HL-60 (cell line): Measurements from ENCODE around the gene SKI.

ENCODE experiments used
- DNase-seq, 2 experiments: peaks; one replicate each; pipeline ENCODE4 v3.0.0-alpha.2; 2010 to 2020; ENCODE audit warnings: low read depth in 1 of 2, low spot score in 1 of 2
- H3K27ac ChIP-seq: fragments of 250-450 bp; sonication (Bioruptor Pico); replicated peaks from 2 replicates; pipeline ENCODE4 v1.5.1; 2020; ENCODE audit warnings: mild to moderate bottlenecking, moderate library complexity
- H3K27me3 ChIP-seq: fragments of 250-450 bp; sonication (Bioruptor Pico); 2 replicates; pipeline ENCODE4 v1.5.1; 2021; ENCODE audit warnings: mild to moderate bottlenecking, moderate library complexity; ENCODE audit not compliant: insufficient read depth, poor library complexity, severe bottlenecking
- H3K4me3 ChIP-seq: replicated peaks from 2 replicates; pipeline ENCODE4 v1.5.1; 2011; ENCODE audit warnings: mild to moderate bottlenecking, control low read depth, low read length; ENCODE audit not compliant: insufficient read depth
- CTCF ChIP-seq: IDR thresholded peaks from one replicate; pipeline ENCODE4 v1.5.1; 2011; ENCODE audit warnings: low read length, control low read depth, inconsistent platforms; ENCODE audit not compliant: insufficient read depth
- GABPA ChIP-seq: IDR thresholded peaks from 2 replicates; pipeline ENCODE4 v1.6.1; 2012; ENCODE audit warnings: low read depth
- POLR2AphosphoS5 ChIP-seq: IDR thresholded peaks from 2 replicates; pipeline ENCODE4 v1.6.1; 2012; ENCODE audit warnings: low read depth
- REST ChIP-seq: IDR thresholded peaks from 2 replicates; pipeline ENCODE4 v1.6.1; 2012; ENCODE audit warnings: low read depth; ENCODE audit not compliant: insufficient replicate concordance
- SPI1 ChIP-seq: IDR thresholded peaks from 2 replicates; pipeline ENCODE4 v1.6.1; 2012; ENCODE audit warnings: low read depth, mild to moderate bottlenecking, borderline replicate concordance

The SKI gene

GRCh38 chr1:2341706-2342383, 113.7 kb downstream of the SKI start:
- Histone ChIP-seq H3K27me3 (no peaks in the 10 kb centered on the region), H3K4me3 (no peak overlapping the region), H3K27ac (no peak overlapping the region)
- DNase-seq: no peak
- TF ChIP-seq CTCF (no peak), REST (no peak), SPI1 (no peak), POLR2AphosphoS5 (no peak), GABPA (no peak)

GRCh38 chr1:2342384-2343022, 114.4 kb downstream of the SKI start:
- no peak for DNase-seq
- H3K27ac ChIP-seq: no peak overlapping the region
- TF ChIP-seq GABPA: no peak
- no peak for TF ChIP-seq CTCF
- TF ChIP-seq SPI1: no peak
- no peak for TF ChIP-seq POLR2AphosphoS5
- no peak for TF ChIP-seq REST
- H3K27me3 ChIP-seq: no peaks in the 10 kb centered on the region
- H3K4me3 ChIP-seq: no peak overlapping the region

GRCh38 chr1:2343023-2343935, 115.2 kb downstream of the SKI start:
- no peak overlapping the region for H3K27ac ChIP-seq
- no peak overlapping the region for H3K4me3 ChIP-seq
- no peaks in the 10 kb centered on the region for H3K27me3 ChIP-seq
- TF ChIP-seq GABPA (no peak), CTCF (no peak), SPI1 (no peak), POLR2AphosphoS5 (no peak), REST (no peak)
- no peak for DNase-seq
